H9 (cell line): ENCODE measurements around the gene TM6SF1. TPM values are rescaled to one million over a fixed set of nuclear protein-coding genes. Genes with fewer than 3 reads are reported as not detected.
A peak's percentile ranks its signal among the peaks of the same experiment; 100 is the strongest.

ENCODE experiments used
- DNase-seq: peaks from one replicate; pipeline ENCODE4 v3.0.0-alpha.2; 2017
- H2AFZ ChIP-seq: one replicate; pipeline ENCODE4 v1.6.1; 2013; ENCODE audit warnings: mild to moderate bottlenecking, low read length, control low read depth, moderate library complexity
- H2AK5ac ChIP-seq: 2 replicates; pipeline ENCODE4 v1.6.1; 2013; ENCODE audit warnings: low read length, control low read depth, mixed read lengths; ENCODE audit not compliant: insufficient read length
- H2BK120ac ChIP-seq: one replicate; pipeline ENCODE4 v1.6.1; 2013; ENCODE audit warnings: low read depth, mild to moderate bottlenecking, low read length, control low read depth, inconsistent platforms; ENCODE audit not compliant: poor library complexity, severe bottlenecking
- H2BK12ac ChIP-seq: 2 replicates; pipeline ENCODE4 v1.6.1; 2013; ENCODE audit warnings: low read length, control low read depth, mixed read lengths, low read depth; ENCODE audit not compliant: insufficient read length
- H2BK15ac ChIP-seq: 2 replicates; pipeline ENCODE4 v1.6.1; 2013; ENCODE audit warnings: low read depth, low read length, control low read depth
- H2BK20ac ChIP-seq: one replicate; pipeline ENCODE4 v1.6.1; 2013; ENCODE audit warnings: low read depth, mild to moderate bottlenecking, low read length, control low read depth, inconsistent platforms; ENCODE audit not compliant: poor library complexity, severe bottlenecking
- H2BK5ac ChIP-seq: 2 replicates; pipeline ENCODE4 v1.6.1; 2013; ENCODE audit warnings: low read length, control low read depth, mixed read lengths; ENCODE audit not compliant: insufficient read length
- H3K14ac ChIP-seq: 2 replicates; pipeline ENCODE4 v1.6.1; 2013; ENCODE audit warnings: low read length, control low read depth; ENCODE audit not compliant: insufficient read depth
- H3K18ac ChIP-seq: 2 replicates; pipeline ENCODE4 v1.6.1; 2013; ENCODE audit warnings: low read depth, mild to moderate bottlenecking, mixed read lengths, low read length, control low read depth; ENCODE audit not compliant: insufficient read length
- H3K23ac ChIP-seq: 2 replicates; pipeline ENCODE4 v1.6.1; 2013; ENCODE audit warnings: low read length, control low read depth, mixed read lengths, low read depth; ENCODE audit not compliant: insufficient read length
- H3K23me2 ChIP-seq: 2 replicates; pipeline ENCODE4 v1.6.1; 2013; ENCODE audit warnings: low read depth, mild to moderate bottlenecking, mixed read lengths, low read length, control low read depth; ENCODE audit not compliant: insufficient read length, poor library complexity, severe bottlenecking
- H3K27ac ChIP-seq: 2 replicates; pipeline ENCODE4 v1.5.1; 2013; ENCODE audit warnings: low read length, control low read depth, mixed read lengths, low read depth; ENCODE audit not compliant: insufficient read length
- H3K27me3 ChIP-seq: 2 replicates; pipeline ENCODE4 v1.6.1; 2013; ENCODE audit warnings: low read length, control low read depth, inconsistent platforms; ENCODE audit not compliant: insufficient read depth
- H3K4ac ChIP-seq: 2 replicates; pipeline ENCODE4 v1.6.1; 2013; ENCODE audit warnings: low read depth, mild to moderate bottlenecking, control low read depth, inconsistent platforms, low read length, moderate library complexity
- H3K4me1 ChIP-seq: 2 replicates; pipeline ENCODE4 v1.6.1; 2013; ENCODE audit warnings: low read length, control low read depth, inconsistent platforms; ENCODE audit not compliant: insufficient read depth
- H3K4me2 ChIP-seq: 2 replicates; pipeline ENCODE4 v1.6.1; 2013; ENCODE audit warnings: low read length, control low read depth, mixed read lengths; ENCODE audit not compliant: insufficient read length, insufficient read depth
- H3K56ac ChIP-seq: 2 replicates; pipeline ENCODE4 v1.6.1; 2013; ENCODE audit warnings: low read depth, mild to moderate bottlenecking, mixed read lengths, low read length, control low read depth; ENCODE audit not compliant: insufficient read length
- H3K79me1 ChIP-seq: 2 replicates; pipeline ENCODE4 v1.6.1; 2013; ENCODE audit warnings: low read depth, mild to moderate bottlenecking, moderate library complexity, low read length, control low read depth, inconsistent platforms; ENCODE audit not compliant: insufficient read depth, poor library complexity, severe bottlenecking
- H3K79me2 ChIP-seq: 2 replicates; pipeline ENCODE4 v1.6.1; 2013; ENCODE audit warnings: low read length, control low read depth, inconsistent platforms; ENCODE audit not compliant: insufficient read depth
- H3K9ac ChIP-seq: 2 replicates; pipeline ENCODE4 v1.6.1; 2013; ENCODE audit warnings: low read length, control low read depth, mixed read lengths; ENCODE audit not compliant: insufficient read length; ENCODE audit errors: extremely low read depth
- H3K9me3 ChIP-seq: one replicate; pipeline ENCODE4 v1.6.1; 2013; ENCODE audit warnings: low read depth, low read length, inconsistent platforms; ENCODE audit not compliant: control insufficient read depth
- H3T11ph ChIP-seq: one replicate; pipeline ENCODE4 v1.6.1; 2013; ENCODE audit warnings: mild to moderate bottlenecking, low read length, control low read depth, inconsistent platforms
- H4K20me1 ChIP-seq: one replicate; pipeline ENCODE4 v1.6.1; 2013; ENCODE audit not compliant: control insufficient read depth, insufficient read length, insufficient read depth
- H4K5ac ChIP-seq: 2 replicates; pipeline ENCODE4 v1.6.1; 2013; ENCODE audit warnings: low read depth, mild to moderate bottlenecking, mixed read lengths, low read length, control low read depth; ENCODE audit not compliant: insufficient read length
- H4K8ac ChIP-seq: replicated peaks from 2 replicates; pipeline ENCODE4 v1.6.1; 2013; ENCODE audit warnings: low read length, control low read depth, mixed read lengths, low read depth; ENCODE audit not compliant: insufficient read length
- H4K91ac ChIP-seq: 2 replicates; pipeline ENCODE4 v1.6.1; 2013; ENCODE audit warnings: low read depth, mild to moderate bottlenecking, moderate library complexity, mixed read lengths, low read length, control low read depth; ENCODE audit not compliant: insufficient read length
- H3K27ac Mint-ChIP-seq, 3 experiments: 2 replicates in 2 of 3; 3 replicates in 1 of 3; pipeline ENCODE4 v1.8.0; 2020 to 2021; ENCODE audit warnings: mixed read lengths in 3 of 3, mild to moderate bottlenecking in 1 of 3, moderate library complexity in 1 of 3
- H3K27me3 Mint-ChIP-seq: 2 replicates; pipeline ENCODE4 v1.8.0; 2021; ENCODE audit warnings: low read depth, mild to moderate bottlenecking, moderate library complexity, mixed read lengths
- H3K36me3 Mint-ChIP-seq, 3 experiments: 2 replicates in 2 of 3; 3 replicates in 1 of 3; pipeline ENCODE4 v1.8.0; 2020 to 2021; ENCODE audit warnings: low read depth in 3 of 3, mixed read lengths in 3 of 3; ENCODE audit not compliant: insufficient read depth in 1 of 3
- H3K4me1 Mint-ChIP-seq, 2 experiments: 2 replicates each; pipeline ENCODE4 v1.8.0; 2020; ENCODE audit warnings: mixed read lengths in 2 of 2
- H3K4me3 Mint-ChIP-seq, 2 experiments: 2 replicates in 1 of 2; 3 replicates in 1 of 2; pipeline ENCODE4 v1.8.0; 2020 to 2021; ENCODE audit warnings: mild to moderate bottlenecking in 2 of 2, mixed read lengths in 2 of 2, moderate library complexity in 1 of 2
- H3K9me3 Mint-ChIP-seq, 2 experiments: 2 replicates in 1 of 2; 3 replicates in 1 of 2; pipeline ENCODE4 v1.8.0; 2020; ENCODE audit warnings: mild to moderate bottlenecking in 2 of 2, mixed read lengths in 2 of 2, moderate library complexity in 1 of 2
- WGBS: extraction: QIAGEN DNeasy Blood & Tissue Kit; methylation state at CpG from one replicate; pipeline ENCODE4 v1.1.7; 2013; ENCODE audit warnings: missing lambda C conversion rate, low lambda C conversion rate, mixed read lengths; ENCODE audit not compliant: insufficient read length; ENCODE audit errors: extremely low coverage; 5-methylcytosine and 5-hydroxymethylcytosine counted together
- long read RNA-seq: library from polyadenylated mRNA; unstranded; transcript quantifications from one replicate; pipeline ENCODE4 v2.0.0, GENCODE V29; 2020
- total RNA-seq: library from RNA; stranded (reverse); gene quantifications from 2 replicates; pipeline ENCODE4 v1.2.1, GENCODE V29; 2021
- TF ChIP-seq, protein P1 (sequence below): fragments of 200-600 bp; sonication (generic); conservative IDR thresholded peaks from 3 replicates; pipeline ENCODE4 v1.8.0; 2021; ENCODE audit warnings: antibody characterized with exemption, mild to moderate bottlenecking

The TM6SF1 gene
- total RNA-seq: 0.96 and 0.99 TPM in 2 replicates
- long read RNA-seq, transcript TM6SF1-202 (10 exons, 2,074 nt): major isoform, 5 of 6 reads
- long read RNA-seq, partial matches to known transcripts: 0 of 6 reads
- long read RNA-seq, other reads (novel, unspliced or antisense): 1 of 6 reads

- peak; percentile 39 for DNase-seq
- Histone ChIP-seq H3K23me2 (peaks cover 2% of the 10 kb centered on the region), H3K18ac (no peak within 1 kb of the TSS), H4K91ac (no peak within 1 kb of the TSS), H4K8ac (no peak within 1 kb of the TSS), H3T11ph (no peak within 1 kb of the TSS), H3K9me3 (no peaks in the 10 kb centered on the region), H2AFZ (no peak within 1 kb of the TSS), H4K20me1 (no peaks in the 10 kb centered on the region), H3K4ac (no peak within 1 kb of the TSS), H2BK20ac (no peak within 1 kb of the TSS), H3K4me1 (no peaks in the 10 kb centered on the region; the same call in 1 of the 2 replicates), H2BK15ac (no peak within 1 kb of the TSS), H2BK12ac (no peak within 1 kb of the TSS), H3K14ac (no peak within 1 kb of the TSS), H3K9ac (no peak within 1 kb of the TSS), H3K79me2 (no peaks in the 10 kb centered on the region), H2AK5ac (no peak within 1 kb of the TSS), H3K4me2 (peak within 1 kb of the TSS; percentile 34), H3K27ac (no peak within 1 kb of the TSS), H3K23ac (no peak within 1 kb of the TSS), H3K27me3 (peaks cover 6% of the 10 kb centered on the region; the same call in 1 of the 2 replicates), H2BK120ac (no peak within 1 kb of the TSS), H3K56ac (no peak within 1 kb of the TSS), H3K79me1 (no peaks in the 10 kb centered on the region), H4K5ac (no peak within 1 kb of the TSS), H2BK5ac (no peak within 1 kb of the TSS)
- WGBS: no CpG with 5 or more reads among the region's 97 CpGs
- Mint-ChIP-seq H3K27ac (no peak within 1 kb of the TSS), H3K4me3 (peak within 1 kb of the TSS; percentile 61 to 75), H3K4me1 (peaks cover 5 to 18% of the 10 kb centered on the region in 2 experiments; a peak in 3 of 4 replicates), H3K36me3 (peaks cover 0 to 2% (median 0%) of the 10 kb centered on the region in 3 experiments; a peak in 3 of 7 replicates), H3K9me3 (peaks cover 0 to 5% of the 10 kb centered on the region in 2 experiments; a peak in 3 of 5 replicates), H3K27me3 (peaks cover 59% of the 10 kb centered on the region)
- TF ChIP-seq, protein P1, sequence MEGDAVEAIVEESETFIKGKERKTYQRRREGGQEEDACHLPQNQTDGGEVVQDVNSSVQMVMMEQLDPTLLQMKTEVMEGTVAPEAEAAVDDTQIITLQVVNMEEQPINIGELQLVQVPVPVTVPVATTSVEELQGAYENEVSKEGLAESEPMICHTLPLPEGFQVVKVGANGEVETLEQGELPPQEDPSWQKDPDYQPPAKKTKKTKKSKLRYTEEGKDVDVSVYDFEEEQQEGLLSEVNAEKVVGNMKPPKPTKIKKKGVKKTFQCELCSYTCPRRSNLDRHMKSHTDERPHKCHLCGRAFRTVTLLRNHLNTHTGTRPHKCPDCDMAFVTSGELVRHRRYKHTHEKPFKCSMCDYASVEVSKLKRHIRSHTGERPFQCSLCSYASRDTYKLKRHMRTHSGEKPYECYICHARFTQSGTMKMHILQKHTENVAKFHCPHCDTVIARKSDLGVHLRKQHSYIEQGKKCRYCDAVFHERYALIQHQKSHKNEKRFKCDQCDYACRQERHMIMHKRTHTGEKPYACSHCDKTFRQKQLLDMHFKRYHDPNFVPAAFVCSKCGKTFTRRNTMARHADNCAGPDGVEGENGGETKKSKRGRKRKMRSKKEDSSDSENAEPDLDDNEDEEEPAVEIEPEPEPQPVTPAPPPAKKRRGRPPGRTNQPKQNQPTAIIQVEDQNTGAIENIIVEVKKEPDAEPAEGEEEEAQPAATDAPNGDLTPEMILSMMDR: no peak
These were observed at the start of gene TM6SF1 for GRCh38 chr15:83106994-83107840. Gene TM6SF1, plus strand, starts transcription at chr15:83107645. Its CDS starts 36 bp downstream, at chr15:83107681.
